AG04450 (cell line): ENCODE measurements around the gene SPATS2L. TPM values are rescaled to one million over a fixed set of nuclear protein-coding genes. Genes with fewer than 3 reads are reported as not detected.

Experiments
- CTCF ChIA-PET: fragments of 300-600, 350-600 bp; formaldehyde crosslinking; extraction: SDS; loops from one replicate; lab custom pipeline; 2022; ENCODE audit warnings: antibody characterized with exemption, inconsistent platforms; lab: Charles Lee
- POLR2A ChIA-PET: fragments of 350-600 bp; formaldehyde crosslinking; extraction: SDS; loops from one replicate; lab custom pipeline; 2021; ENCODE audit warnings: antibody characterized with exemption, inconsistent platforms; lab: Yijun Ruan, JAX
- DNase-seq: peaks from one replicate; pipeline ENCODE4 v3.0.0-alpha.2; 2011; ENCODE audit warnings: low read depth, low spot score
- H3K27ac ChIP-seq: one replicate; pipeline ENCODE4 v1.5.1; 2012; ENCODE audit warnings: low read depth, low read length, control low read depth
- H3K27me3 ChIP-seq: one replicate; pipeline ENCODE4 v1.6.0; 2012; ENCODE audit warnings: low read length; ENCODE audit not compliant: control insufficient read depth, insufficient read depth
- H3K4me3 ChIP-seq: 2 replicates; pipeline ENCODE4 v1.5.1; 2011; ENCODE audit warnings: mild to moderate bottlenecking, low read depth, low read length, control low read depth
- H3K9me3 ChIP-seq: 2 replicates; pipeline ENCODE4 v1.5.1; 2012; ENCODE audit warnings: low read length; ENCODE audit not compliant: control insufficient read depth, insufficient read depth
- polyA minus RNA-seq: library from RNA; depleted of rRNA, polyadenylated mRNA; stranded (reverse); fragments of >200 nt; gene quantifications from 2 replicates; pipeline ENCODE4 v1.2.3, GENCODE V29; 2011; rRNA and poly(A)+ RNA removed
- polyA plus RNA-seq: library from polyadenylated mRNA; depleted of rRNA; stranded (reverse); fragments of >200 nt; gene quantifications from 2 replicates; pipeline ENCODE4 v1.2.3, GENCODE V29; 2011; rRNA removed
- TF ChIP-seq, protein P1 (sequence below): IDR thresholded peaks from 2 replicates; pipeline ENCODE4 v1.5.1; 2011; ENCODE audit warnings: low read depth, low read length, control low read depth, inconsistent platforms

Gene SPATS2L, protein sequence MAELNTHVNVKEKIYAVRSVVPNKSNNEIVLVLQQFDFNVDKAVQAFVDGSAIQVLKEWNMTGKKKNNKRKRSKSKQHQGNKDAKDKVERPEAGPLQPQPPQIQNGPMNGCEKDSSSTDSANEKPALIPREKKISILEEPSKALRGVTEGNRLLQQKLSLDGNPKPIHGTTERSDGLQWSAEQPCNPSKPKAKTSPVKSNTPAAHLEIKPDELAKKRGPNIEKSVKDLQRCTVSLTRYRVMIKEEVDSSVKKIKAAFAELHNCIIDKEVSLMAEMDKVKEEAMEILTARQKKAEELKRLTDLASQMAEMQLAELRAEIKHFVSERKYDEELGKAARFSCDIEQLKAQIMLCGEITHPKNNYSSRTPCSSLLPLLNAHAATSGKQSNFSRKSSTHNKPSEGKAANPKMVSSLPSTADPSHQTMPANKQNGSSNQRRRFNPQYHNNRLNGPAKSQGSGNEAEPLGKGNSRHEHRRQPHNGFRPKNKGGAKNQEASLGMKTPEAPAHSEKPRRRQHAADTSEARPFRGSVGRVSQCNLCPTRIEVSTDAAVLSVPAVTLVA
- 335 and 361 TPM in 2 replicates for polyA plus RNA-seq
- 219 and 226 TPM in 2 replicates for polyA minus RNA-seq

DNA sequence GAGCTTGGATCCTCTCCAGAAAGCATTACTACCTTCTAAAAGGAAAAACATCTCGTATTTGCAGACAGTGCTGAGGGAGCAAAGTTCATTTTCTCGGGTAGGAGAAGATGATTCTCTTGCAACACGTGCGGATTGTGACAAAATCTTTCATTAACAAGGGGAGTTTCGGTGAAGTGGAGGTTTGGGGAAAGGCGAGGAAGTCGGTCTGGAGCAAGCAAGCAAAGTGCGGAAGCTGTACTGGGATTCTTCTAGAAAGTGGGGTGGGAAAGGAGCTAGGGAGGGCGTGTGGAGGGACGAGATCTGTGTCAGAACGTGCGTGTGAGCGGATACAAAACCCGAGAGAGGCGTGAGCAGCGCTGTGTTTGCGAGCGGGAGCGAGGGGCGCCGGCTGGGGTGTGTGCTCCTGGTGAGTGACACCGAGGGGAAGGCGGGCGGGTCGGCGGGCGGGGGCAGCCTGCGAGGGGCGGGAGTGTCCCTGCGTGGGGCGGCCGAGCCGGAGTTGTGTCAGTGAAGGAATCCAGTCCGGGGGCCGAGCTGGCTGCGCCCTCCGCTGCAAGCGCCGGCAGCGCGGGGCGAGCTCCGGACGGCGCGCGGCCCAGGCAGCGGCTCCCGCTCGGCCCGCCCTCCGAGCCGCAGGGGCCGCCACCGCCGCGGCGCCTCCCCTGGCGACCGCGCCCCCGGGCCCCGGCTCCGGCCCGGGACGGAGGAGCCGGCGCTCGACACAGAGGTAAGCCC is at the start of gene SPATS2L:
Gene SPATS2L, plus strand, starts transcription at position 498 of the 735 bp plus-strand sequence. CDS start 82,552 bp downstream, outside the sequence.
- TF ChIP-seq, protein P1, sequence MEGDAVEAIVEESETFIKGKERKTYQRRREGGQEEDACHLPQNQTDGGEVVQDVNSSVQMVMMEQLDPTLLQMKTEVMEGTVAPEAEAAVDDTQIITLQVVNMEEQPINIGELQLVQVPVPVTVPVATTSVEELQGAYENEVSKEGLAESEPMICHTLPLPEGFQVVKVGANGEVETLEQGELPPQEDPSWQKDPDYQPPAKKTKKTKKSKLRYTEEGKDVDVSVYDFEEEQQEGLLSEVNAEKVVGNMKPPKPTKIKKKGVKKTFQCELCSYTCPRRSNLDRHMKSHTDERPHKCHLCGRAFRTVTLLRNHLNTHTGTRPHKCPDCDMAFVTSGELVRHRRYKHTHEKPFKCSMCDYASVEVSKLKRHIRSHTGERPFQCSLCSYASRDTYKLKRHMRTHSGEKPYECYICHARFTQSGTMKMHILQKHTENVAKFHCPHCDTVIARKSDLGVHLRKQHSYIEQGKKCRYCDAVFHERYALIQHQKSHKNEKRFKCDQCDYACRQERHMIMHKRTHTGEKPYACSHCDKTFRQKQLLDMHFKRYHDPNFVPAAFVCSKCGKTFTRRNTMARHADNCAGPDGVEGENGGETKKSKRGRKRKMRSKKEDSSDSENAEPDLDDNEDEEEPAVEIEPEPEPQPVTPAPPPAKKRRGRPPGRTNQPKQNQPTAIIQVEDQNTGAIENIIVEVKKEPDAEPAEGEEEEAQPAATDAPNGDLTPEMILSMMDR = no peak
- no peaks in the 10 kb centered on the region for H3K9me3 ChIP-seq
- peak; percentile 78 for DNase-seq
- peak within 1 kb of the TSS; percentile 84 for H3K27ac ChIP-seq
- ChIA-PET CTCF (interaction anchor here (0.6 to 3.3 kb wide), 11 partner anchors 16 to 331 kb away, joined by 3 to 32 read pairs (median 3); no protein-coding TSS in a partner anchor), POLR2A (interaction anchor here (0.6 to 1.3 kb wide), 4 partner anchors 14 to 266 kb away, joined by 3 to 10 read pairs (median 4); no protein-coding TSS in a partner anchor)
- H3K27me3 ChIP-seq = no peaks in the 10 kb centered on the region
- H3K4me3 ChIP-seq = peak within 1 kb of the TSS; percentile 74

DNA sequence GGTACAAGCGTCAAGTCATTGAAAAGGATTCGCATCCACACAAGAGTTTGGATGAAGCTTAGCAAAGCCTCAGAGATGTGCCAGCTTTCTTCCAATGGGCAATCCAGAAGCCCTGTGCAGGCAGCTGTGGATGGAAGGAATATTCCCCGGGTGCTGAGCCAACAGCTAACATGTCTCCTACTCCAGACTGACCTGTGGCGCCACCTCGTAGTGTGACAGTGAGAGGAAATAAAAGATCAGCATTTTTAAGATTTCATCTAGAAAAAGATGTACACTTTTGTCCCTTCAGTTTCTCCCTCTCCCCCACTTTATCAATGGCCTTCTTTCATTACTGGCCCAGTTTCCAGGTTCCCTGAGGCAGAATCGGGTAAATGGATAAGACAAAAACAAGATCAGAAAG is 48.9 kb upstream of the SPATS2L start:
- CTCF ChIA-PET = no interaction called here
- no peak for DNase-seq
- Histone ChIP-seq H3K4me3 (no peak overlapping the region), H3K27ac (no peak overlapping the region), H3K27me3 (no peaks in the 10 kb centered on the region), H3K9me3 (no peaks in the 10 kb centered on the region)
- POLR2A ChIA-PET = no interaction called here
- TF ChIP-seq, protein P1 = no peak

DNA sequence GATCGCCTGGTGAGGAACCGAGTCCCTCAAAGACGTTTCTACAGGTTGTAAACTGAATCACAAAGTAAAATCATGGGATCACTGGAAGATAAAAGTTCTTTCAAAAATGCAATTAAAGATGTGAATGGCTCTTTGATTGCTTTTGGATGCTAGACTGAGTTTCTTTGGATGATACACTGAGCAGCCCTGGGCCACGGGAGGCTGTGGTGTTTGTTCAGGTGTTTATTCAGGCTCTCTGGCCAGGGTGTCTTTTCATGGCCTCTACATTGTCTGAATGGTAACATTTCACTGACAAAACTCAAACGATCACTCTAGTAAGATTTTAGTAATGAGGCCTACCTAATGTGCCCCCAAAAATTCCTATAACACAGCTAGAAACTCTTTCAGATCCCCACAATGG is 48.4 kb upstream of the SPATS2L start:
- POLR2A ChIA-PET = no interaction called here
- DNase-seq = no peak
- H3K4me3 ChIP-seq = no peak overlapping the region
- TF ChIP-seq, protein P1 = no peak
- no peaks in the 10 kb centered on the region for H3K27me3 ChIP-seq
- CTCF ChIA-PET = no interaction called here
- H3K27ac ChIP-seq = no peak overlapping the region
- H3K9me3 ChIP-seq = no peaks in the 10 kb centered on the region

DNA sequence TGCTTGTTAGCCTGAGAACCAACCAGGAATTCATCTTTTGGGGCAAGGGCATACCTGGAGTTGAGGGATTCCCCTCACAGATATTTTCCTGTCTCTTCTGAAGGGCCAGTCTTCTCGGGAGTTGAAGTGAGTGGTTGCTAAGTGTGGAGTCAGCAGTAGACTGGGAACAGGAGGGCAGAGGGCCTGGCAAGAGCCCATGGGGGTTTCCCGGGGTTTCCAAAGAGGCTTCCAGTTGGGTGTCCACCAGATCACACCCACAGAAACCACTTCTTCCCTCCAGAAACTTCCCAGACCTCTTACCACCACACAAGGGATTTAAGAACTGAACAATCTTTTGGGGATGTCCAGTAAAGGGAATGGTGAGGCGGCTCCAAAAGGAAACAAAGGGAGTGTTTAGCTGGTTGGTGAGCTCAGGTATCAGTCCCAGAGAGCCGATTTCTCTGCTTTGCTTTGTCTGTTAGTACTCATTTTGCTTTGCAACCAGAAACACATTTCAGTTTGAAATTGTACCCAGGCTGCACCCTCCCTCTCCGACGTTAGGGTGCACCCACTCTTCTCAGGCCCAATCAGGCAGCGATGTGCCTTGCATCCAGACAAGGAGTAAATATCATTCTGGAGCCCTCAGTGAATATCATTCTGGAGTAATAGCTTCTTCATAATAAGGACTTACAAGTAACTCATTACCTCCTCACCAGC is 47.5 kb upstream of the SPATS2L start:
- no peak for DNase-seq
- H3K4me3 ChIP-seq = no peak overlapping the region
- TF ChIP-seq, protein P1 = no peak
- ChIA-PET POLR2A (no interaction called here), CTCF (interaction anchor here (0.8 kb wide), 1 partner anchor 165 kb away, joined by 3 read pairs; no protein-coding TSS in a partner anchor)
- H3K27me3 ChIP-seq = no peaks in the 10 kb centered on the region
- no peaks in the 10 kb centered on the region for H3K9me3 ChIP-seq
- no peak overlapping the region for H3K27ac ChIP-seq
